ENCODE measurements around the gene ADGRF1. TPM values are rescaled to one million over a fixed set of nuclear protein-coding genes. Genes with fewer than 3 reads are reported as not detected.
A peak's percentile ranks its signal among the peaks of the same experiment; 100 is the strongest.

ADGRF1 gene
- total and polyA plus RNA-seq, 2 donors (not counting 3 experiments of a cell fraction or from before 2014, with no cell fraction given), result not detected

DNA sequence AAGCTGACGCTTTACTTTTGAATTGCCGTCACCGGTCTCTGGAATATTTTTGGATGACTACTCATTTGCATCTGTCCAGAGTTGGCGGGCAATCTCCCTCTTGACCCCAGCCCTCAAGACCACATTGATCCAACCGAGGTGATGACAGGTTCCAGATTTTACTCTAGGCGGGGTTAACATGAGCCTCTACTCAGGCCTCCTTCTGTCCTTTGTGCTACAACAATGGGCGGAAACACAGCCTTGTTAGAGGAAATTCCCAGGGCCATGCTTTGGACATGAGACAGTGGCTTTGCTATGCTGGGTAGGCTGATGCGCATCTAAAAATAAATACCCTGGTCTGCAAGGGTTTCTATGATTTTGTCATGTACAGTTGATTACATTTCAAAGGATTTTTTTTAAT is 93.4 kb downstream of the ADGRF1 start:
- intact Hi-C loops (cut with micrococcal nuclease) (loop anchor here (1.0 to 2.0 kb wide), 8 partner anchors 34 to 904 kb away; no protein-coding TSS in a partner anchor), dilution Hi-C loops (cut with MboI; ENCODE audit: extremely low pct_ligation_motif_present, low sequenced_read_pairs) (no loop called here)
- H3K9me1 ChIP-seq (replicated peaks; ENCODE audit: control insufficient read depth, extremely low read depth, insufficient read depth, low read length), result no peaks in the 10 kb centered on the region
- peak overlapping the region; percentile 83 for H3K9ac ChIP-seq (replicated peaks; ENCODE audit: extremely low read depth, insufficient read depth, low read length)
- H3K9me3 ChIP-seq (replicated peaks; ENCODE audit: control insufficient read depth, insufficient read depth, low read length), result no peaks in the 10 kb centered on the region
- peak overlapping the region; percentile 98 for H3K27ac ChIP-seq (ENCODE audit: insufficient read depth, low read depth, low read length)
- no peaks in the 10 kb centered on the region for H4K20me1 ChIP-seq (replicated peaks; ENCODE audit: control insufficient read depth, extremely low read depth, insufficient read depth, low read length)
- H3K27me3 ChIP-seq (ENCODE audit: control insufficient read depth in 2 of 2, insufficient read depth in 2 of 2, low read length in 2 of 2), result no peaks in the 10 kb centered on the region
- no peak for TF ChIP-seq MYC (IDR thresholded peaks at IDR 0.05; ENCODE audit: low read depth, low read length)
- no peak for TF ChIP-seq EZH2 (IDR thresholded peaks at IDR 0.05; ENCODE audit: borderline replicate concordance, low read depth, low read length, severe bottlenecking)
- TF ChIP-seq, protein P1, sequence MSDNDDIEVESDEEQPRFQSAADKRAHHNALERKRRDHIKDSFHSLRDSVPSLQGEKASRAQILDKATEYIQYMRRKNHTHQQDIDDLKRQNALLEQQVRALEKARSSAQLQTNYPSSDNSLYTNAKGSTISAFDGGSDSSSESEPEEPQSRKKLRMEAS (IDR thresholded peaks at IDR 0.05; ENCODE audit: insufficient read depth, insufficient read length), result peak; percentile 53
- TF ChIP-seq POLR2A (IDR thresholded peaks at IDR 0.05; ENCODE audit: low read depth, low read length), result peak; percentile 71
- TF ChIP-seq JUN (IDR thresholded peaks at IDR 0.05; ENCODE audit: borderline replicate concordance, insufficient read depth, insufficient read length, low read depth), result peak; percentile 92
- peak; percentile 94 for TF ChIP-seq POLR2AphosphoS5 (IDR thresholded peaks at IDR 0.05; ENCODE audit: insufficient read depth, low read depth, low read length)
- peak; percentile 76 for TF ChIP-seq GATA2 (IDR thresholded peaks at IDR 0.05; ENCODE audit: insufficient read depth, insufficient read length, low read depth, low read length)
- TF ChIP-seq FOS (IDR thresholded peaks at IDR 0.05; ENCODE audit: borderline replicate concordance, insufficient read depth, low read length), result peak; percentile 74
- peak; percentile 98 for DNase-seq (ENCODE audit: low read depth, low spot score)
- no peak overlapping the region for H3K4me3 ChIP-seq (replicated peaks in 1 of 3; ENCODE audit: insufficient read depth in 1 of 3, low read depth in 1 of 3, low read length in 3 of 3)
- peaks cover 40% of the 10 kb centered on the region for H3K4me1 ChIP-seq (ENCODE audit: control insufficient read depth, extremely low read depth, insufficient read depth, low read length)
- CTCF ChIA-PET, result interaction anchor here (0.7 to 2.1 kb wide), 7 partner anchors 13 to 100 kb away, joined by 3 to 11 read pairs (median 4); no protein-coding TSS in a partner anchor
- FAIRE-seq, result peak; percentile 97
- peak overlapping the region; percentile 68 for H3K4me2 ChIP-seq (ENCODE audit: insufficient read depth, low read length)
- BruUV-seq (replicated peaks), result no TSS peak
- no peaks in the 10 kb centered on the region for H3K79me2 ChIP-seq (ENCODE audit: control insufficient read depth, insufficient read depth, low read length)
- H3K36me3 ChIP-seq (ENCODE audit: control insufficient read depth in 2 of 2, extremely low read depth in 1 of 2, insufficient read depth in 2 of 2, low read length in 2 of 2), result no peaks in the 10 kb centered on the region
- POLR2A ChIA-PET, result no interaction called here
- no peak overlapping the region for H2AFZ ChIP-seq (ENCODE audit: low read depth, low read length)

Other genes with a start within 250 kb of the ADGRF1 start
- gene MEP1A, start 248.9 kb downstream of the ADGRF1 start, total RNA-seq, result not detected in 2 replicates
- gene MEP1A, start 248.9 kb downstream of the ADGRF1 start, polyA plus RNA-seq, result not detected in 2 replicates
- gene ADGRF5, start 120.4 kb downstream of the ADGRF1 start, total RNA-seq, result 37.9 and 50.0 TPM in 2 replicates
- 21.9 and 26.3 TPM in 2 replicates for gene ADGRF5, start 120.4 kb downstream of the ADGRF1 start, polyA plus RNA-seq